Islet of Langerhans (tissue), 1 donor: ENCODE data around the gene KRI1.

Experiments used
- FAIRE-seq: peaks from one replicate; lab custom pipeline; 2011; peaks lifted over from hg19 to GRCh38; lab: Jason Lieb, UNC

KRI1 gene

DNA sequence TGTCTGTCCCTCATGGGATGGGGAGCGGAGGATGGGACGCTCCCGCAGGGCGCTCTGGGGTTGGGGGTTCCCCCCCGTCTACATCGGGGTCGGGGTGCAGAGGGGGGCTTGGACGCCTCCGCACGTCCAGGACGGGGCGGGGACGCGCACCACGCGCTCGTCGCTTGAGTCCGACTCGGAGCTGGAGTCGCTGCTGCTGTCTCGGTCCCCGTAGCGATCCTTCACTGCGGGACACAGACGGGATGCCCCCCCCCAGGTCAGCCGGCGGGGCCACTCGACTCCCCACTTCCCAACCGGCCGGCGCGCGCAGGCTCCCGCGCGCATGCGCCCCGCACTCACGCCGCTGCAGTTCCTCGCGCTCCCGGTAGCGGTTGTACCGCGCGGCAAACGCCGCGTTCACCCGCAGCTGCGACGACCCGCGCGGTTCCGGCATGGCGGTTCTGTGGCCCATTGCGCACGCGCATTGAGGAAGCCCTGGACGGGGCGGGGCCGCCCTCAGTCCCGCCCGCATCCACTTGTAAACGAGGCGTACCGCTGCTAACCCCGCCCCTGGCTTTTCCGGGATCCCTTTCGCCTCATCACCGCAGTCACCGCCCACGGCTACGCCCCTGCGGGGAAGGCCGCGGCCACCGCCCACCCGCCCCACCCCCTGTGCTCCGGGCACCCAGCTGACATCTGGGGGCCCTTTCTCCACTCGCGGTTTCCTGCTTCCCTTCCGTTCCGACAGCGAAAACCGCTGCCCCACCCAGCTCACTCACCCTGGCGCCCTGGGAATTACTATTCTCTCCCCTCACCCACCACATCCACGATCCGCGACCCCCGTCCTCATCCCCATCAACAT, at the start of gene KRI1:
TSS of gene KRI1 (minus strand) at position 444 of the 841 bp plus-strand sequence. CDS start at position 433, 11 bp downstream.
- no peak for FAIRE-seq

DNA sequence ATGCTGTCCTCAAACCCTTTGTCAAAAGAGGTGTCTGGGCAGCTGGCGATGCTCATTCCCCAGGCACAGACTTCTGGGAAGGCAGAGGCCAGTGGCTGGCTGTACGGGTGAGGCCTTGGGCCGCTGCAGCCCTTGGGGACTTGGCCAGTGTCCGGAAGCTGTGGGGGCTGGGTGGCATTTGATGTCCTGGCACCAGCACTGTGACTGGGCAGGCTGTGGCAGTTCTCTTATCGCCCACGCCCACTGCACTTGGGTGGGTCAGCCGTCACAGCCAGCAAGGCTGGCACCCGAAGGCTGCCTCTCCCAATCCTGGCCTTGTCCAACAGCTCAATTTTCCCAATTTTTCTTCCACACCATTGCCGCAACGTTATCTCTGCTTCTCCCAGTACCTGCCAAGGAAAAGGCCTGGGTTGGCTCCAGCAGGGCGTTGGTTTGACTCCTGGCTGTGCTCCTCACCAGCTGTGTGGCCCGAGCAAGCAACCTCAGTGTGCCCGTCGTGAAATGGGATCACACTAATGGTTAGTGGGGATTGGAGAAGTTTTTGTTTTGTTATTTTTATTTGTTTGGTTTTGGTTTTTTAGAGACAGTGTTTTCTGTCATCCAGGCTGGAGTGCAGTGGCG, 46.8 kb upstream of the KRI1 start:
- no peak for FAIRE-seq

DNA sequence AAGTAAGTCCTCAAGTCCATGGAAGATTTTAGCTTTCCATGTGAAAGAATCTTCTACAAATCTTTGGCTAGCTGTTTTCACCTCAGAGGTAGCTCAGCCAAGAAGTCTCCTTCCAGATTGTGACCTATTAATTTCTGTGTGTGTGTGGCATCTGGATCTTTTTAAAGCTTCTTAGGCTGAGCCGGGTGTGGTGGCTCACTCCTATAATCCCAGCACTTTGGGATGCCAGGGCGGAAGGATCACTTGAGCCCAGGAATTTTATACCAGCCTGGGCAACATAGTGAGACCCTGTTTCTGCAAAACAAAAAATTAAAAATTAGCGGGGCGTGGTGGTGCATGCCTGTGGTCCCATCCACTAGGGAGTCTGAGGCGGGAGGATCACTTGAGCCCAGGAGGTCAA, 46.1 kb upstream of the KRI1 start:
- no peak for FAIRE-seq

GRCh38 chr19:10604460-10604980, 38.7 kb upstream of the KRI1 start:
- FAIRE-seq = no peak

GRCh38 chr19:10603873-10604459, 38.2 kb upstream of the KRI1 start:
- FAIRE-seq = no peak

DNA sequence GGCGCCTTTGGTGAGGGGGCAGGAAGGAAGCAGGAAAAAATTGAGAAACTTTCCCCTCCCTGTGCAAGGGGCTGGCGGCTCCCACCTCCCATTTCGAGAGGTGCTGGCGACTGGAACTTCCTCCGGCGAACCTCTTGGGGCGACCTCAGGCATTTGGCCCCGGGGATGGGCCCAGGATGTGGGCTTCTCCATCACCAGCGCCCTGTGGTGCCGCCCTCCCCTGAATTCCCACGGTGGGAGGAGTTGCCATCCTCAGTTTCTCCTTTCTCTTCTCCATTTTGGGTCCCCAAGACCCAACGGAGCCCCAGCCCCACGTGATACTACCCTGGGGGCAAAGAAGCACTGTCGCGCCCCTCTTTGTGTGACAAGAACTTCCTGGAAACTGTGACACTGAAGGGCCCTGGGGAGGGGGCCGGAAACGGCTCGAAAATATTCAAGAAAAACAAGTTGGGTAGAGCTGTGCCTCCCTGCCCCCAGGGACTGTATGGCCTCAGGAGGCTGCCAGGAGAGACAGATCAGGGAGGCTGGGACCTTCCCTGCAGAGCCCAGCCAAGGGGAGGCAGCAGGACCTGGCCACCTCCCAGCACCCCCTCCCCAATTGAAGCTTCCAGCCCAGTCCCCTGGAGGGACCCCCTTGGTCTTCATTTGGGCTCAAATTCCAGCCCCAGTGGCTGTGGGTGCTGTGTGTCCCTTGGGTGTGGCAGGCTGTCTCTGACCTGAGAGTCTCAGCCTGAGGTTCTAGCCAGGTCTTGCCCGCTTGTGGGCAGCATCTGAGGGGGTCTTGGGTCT, 37.5 kb upstream of the KRI1 start:
- no peak for FAIRE-seq

- FAIRE-seq = no peak
Observed at GRCh38 chr19:10602330-10603083, 36.7 kb upstream of the KRI1 start.

DNA sequence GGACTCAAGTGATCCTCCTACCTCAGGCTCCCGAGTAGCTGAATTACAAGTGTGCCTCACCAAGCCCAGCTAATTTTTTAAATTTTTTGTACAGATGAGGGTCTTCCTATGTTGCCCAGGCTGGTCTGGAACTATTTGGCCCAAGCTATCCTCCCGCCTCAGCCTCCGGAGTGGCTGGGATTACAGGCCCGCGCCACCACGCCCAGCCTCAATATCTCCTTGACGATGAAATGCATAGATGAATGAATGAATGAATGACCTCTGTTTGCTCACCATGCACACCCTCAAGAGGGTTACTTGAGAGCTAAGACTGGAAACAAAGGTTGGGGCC, 36.2 kb upstream of the KRI1 start:
- FAIRE-seq = no peak

- no peak for FAIRE-seq
Observed at GRCh38 chr19:10600149-10600548, 34.3 kb upstream of the KRI1 start.

DNA sequence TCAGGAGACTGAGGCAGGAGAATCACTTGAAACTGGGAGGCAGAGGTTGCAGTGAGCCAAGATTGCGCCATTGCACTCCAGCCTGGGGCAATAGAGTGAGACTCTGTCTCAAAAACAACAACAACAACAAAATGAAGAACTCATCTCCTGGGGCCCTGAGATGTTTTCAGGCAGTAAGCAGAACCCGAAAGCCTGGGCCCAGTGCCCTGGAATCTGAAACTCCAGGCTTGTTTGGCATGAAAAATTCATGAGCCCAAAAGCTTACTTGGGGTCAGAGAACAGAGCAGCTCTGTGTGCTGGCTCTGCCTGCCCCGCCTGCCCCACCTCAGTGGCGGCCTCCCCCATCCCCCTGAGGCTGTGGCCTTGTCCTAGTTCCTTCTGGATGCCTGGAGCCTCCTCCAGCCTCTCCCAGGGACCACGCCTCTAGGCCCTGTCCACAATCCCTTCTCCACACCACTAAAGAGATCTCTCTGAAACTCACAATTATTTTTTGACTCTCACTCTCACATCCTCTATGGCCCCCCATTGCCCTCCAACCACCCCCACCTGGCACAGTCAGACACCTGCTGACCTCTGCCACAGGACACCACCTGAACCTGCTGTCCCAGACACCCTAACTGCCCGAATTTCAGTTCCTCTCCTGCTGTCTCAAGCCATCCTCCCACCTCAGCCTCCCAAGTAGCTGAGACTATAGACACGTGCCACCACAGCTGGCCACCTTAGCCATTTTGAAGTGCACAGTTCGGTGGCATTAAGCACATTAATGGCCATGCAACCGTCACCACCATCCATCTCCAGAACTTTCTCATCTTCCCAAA, 28.2 kb upstream of the KRI1 start:
- FAIRE-seq = no peak

- no peak for FAIRE-seq
Observed at GRCh38 chr19:10593148-10593547, 27.3 kb upstream of the KRI1 start.

DNA sequence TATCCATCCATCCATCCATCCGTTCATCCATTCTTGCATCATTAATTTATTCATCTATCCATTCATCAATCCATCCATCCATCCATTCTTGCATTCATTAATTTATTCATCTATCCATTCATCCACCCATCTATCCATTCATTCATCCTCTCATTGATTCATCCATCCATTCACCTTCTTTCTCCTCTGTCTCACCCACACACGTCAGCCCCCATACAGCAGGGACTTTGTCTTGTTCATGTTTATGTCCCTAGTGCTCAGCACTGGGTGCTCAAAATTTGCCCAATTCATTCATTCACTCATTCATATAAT, 22.0 kb upstream of the KRI1 start:
- no peak for FAIRE-seq

GRCh38 chr19:10587022-10587838, 21.4 kb upstream of the KRI1 start, which contains the start of gene AP1M2:
TSS of gene AP1M2 (minus strand) at chr19:10587312. CDS start at chr19:10587231, 81 bp downstream.
- no peak for FAIRE-seq

- no peak for FAIRE-seq
Observed at GRCh38 chr19:10586396-10586795, 20.6 kb upstream of the KRI1 start.

DNA sequence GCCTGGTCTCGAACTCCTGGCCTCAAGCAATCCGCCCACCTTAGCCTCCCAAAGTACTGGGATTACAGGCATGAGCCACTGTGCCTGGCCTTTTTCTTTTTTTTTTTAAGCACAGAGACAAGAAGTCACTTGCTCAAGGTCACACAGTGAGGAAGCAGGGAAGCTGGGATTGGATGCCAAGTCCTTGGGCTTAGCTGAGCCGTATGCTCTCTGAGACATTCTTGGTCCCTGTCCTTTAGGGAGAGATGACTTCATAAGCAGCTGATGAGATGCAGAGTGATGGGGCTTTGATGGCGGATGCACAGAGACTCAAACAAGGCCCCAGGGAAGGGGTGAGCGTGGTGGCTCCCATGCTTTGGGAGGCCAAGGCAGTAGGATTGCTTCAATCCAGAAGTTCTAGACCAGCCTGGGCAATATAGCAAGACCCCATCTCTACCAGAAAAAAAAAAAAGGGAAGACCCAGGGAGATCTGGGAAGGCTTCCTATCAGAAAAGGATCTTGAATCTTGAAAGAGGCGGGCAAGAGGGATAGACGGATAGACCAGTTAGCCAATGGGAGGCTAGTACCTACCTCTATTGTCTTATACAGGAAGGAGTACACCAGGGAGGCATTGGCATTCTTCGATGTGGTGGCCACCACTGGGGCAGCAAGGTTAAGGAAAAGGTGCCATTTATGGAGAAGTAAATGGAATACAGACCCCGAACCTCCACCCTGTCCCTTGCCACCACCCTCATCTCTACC, 17.4 kb upstream of the KRI1 start:
- no peak for FAIRE-seq

- FAIRE-seq = no peak
Observed at GRCh38 chr19:10582091-10582490, 16.3 kb upstream of the KRI1 start.

DNA sequence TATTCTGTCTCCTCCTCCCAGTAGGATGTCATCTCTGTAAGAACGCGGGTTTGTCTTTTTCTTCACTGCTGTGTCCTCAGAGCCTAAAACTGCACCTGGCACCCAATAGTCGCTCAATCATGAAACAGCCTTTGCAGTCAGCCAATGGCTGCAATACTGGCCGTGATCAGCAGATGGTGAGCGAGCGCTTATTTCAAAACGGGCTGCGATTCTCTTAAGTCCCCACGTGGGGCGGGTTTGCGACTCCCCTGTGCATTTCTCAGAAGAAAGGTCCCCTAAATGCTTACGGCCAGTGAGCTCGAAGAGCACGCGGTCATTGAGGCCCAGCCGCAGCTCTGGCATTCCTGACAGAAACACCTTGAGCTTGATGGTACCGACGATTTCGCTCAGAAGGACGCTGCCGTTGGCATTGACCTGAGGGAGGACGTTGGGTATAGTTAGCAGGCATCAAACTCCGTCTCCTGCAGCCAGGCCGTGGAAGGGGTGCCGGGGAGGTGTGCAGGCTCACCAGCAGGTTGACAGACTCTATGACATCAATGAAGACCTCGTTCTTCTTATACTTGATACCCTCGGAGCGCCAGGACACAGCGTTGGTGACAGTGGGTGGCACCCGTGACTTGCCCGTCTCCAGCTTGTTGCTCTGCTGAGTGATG, 15.3 kb upstream of the KRI1 start:
- peak; percentile 27 for FAIRE-seq

GRCh38 chr19:10577951-10578350, 12.1 kb upstream of the KRI1 start:
- FAIRE-seq = no peak
